ENCODE data around the gene PTPRH.

DNA sequence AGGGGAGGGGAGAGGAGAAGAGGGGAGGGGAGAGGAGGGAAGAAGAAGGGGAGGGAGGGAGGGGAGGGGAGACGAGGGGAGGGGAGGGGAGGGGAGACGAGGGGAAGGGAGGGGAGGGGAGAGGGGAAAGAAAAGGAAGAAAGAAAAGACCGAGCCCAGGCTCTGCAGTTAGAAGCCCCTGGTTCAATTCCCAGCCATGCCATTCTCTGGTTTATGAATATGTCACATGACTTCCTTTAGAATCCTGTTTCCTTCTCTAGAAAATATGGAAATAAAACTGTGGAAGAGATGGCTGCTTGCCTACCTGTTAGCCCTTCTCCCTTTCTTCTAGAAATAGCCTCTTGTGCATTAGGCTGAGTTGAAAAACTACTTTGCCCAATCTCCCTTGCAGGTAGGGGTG, 74.6 kb downstream of the PTPRH start:
- TF ChIP-seq, protein P1, sequence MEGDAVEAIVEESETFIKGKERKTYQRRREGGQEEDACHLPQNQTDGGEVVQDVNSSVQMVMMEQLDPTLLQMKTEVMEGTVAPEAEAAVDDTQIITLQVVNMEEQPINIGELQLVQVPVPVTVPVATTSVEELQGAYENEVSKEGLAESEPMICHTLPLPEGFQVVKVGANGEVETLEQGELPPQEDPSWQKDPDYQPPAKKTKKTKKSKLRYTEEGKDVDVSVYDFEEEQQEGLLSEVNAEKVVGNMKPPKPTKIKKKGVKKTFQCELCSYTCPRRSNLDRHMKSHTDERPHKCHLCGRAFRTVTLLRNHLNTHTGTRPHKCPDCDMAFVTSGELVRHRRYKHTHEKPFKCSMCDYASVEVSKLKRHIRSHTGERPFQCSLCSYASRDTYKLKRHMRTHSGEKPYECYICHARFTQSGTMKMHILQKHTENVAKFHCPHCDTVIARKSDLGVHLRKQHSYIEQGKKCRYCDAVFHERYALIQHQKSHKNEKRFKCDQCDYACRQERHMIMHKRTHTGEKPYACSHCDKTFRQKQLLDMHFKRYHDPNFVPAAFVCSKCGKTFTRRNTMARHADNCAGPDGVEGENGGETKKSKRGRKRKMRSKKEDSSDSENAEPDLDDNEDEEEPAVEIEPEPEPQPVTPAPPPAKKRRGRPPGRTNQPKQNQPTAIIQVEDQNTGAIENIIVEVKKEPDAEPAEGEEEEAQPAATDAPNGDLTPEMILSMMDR (IDR thresholded peaks at IDR 0.05), result no peak
- no peak for TF ChIP-seq ZFX (IDR thresholded peaks at IDR 0.05; ENCODE audit: borderline replicate concordance)
